ENCODE results near the gene KRT4.
A peak's percentile ranks its signal among the peaks of the same experiment; 100 is the strongest.
"Not testable (repeated sequence)": the region's sequence is repeated elsewhere in the genome, so short reads cannot be mapped to it uniquely, and the experiment has no call there.

KRT4 gene

DNA sequence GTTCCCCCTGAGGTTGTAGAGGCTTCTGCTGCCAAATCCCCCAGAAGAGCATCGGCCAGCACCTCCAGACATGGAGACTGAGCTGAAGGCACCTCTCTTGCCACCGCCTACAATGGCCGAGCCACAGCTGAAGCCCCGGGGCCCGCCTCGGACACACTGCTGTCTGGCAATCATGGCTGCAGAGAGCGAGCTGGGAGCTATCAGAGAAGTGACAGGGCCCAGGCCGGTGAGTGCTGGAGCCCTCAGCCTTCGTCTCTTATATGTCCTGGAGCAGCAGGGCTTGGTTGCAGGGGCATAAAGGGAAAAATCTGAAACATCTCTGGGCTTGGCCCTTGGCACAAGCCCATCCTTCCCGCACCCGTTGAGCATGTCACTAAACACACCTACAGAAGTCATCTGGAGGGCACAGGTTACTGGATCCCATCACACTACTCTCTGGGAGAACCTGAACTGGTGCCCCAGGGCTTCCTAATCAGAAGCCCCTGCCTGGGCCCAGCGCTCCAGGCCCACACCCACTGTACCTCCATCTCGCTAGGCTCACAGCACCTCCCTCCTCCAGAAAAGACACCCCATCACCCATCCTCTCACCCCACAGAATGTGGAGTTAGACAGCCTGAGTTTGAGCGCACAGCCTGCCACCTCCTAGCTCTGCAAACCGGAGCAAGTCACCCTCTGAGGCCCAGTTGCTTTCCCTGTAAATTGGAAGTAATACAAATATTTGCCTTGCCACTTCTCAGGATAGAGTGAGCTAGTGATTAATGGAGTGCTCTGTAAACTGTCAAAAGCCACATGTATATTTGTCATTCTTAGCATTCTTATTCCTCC lies at the start of gene KRT4:
KRT4 (minus strand) TSS at position 232 of the 825 bp plus-strand sequence; CDS start at position 174, 58 bp downstream.
- no peak for DNase-seq (ENCODE audit: low spot score)

DNA sequence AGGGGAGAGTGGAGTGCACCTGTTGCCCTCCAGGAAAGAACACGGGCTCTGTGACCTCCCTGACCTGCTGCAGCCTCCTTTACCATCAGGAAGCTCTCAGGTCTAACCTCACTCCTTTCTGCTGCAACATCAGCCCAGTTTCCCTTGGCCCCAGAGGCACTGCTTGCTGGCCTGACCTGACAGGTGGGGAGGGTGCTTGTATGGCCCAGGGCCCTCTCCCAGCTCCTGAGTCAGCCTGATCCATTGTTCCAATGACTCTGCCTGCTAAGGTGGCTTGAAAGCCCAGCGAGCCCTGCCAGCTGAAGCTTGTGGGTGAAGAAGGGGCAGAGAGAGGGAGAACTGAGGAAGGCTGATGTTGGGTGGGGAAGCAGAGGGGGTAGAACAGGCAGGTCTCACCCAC lies 48.1 kb upstream of the KRT4 start:
- no peak for DNase-seq (ENCODE audit: low spot score)

DNA sequence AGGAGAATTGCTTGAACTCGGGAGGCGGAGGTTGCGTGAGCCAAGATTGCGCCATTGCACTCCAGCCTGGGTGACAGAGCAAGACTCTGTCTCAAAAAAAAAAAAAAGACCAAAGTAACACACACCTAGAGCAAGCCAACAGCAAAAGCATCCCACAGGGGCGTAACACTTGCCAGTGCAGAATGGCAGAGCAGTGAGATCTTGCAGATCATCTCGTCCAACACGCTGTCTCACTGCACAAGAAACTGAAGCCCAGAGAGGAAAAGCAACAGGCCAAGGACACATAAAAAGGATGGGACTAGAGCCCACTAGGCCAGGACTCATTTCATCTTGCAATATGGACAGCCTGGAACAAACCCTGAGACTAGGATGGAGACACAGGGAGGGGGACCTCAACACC lies 47.6 kb upstream of the KRT4 start:
- DNase-seq (ENCODE audit: low spot score): no peak

DNA sequence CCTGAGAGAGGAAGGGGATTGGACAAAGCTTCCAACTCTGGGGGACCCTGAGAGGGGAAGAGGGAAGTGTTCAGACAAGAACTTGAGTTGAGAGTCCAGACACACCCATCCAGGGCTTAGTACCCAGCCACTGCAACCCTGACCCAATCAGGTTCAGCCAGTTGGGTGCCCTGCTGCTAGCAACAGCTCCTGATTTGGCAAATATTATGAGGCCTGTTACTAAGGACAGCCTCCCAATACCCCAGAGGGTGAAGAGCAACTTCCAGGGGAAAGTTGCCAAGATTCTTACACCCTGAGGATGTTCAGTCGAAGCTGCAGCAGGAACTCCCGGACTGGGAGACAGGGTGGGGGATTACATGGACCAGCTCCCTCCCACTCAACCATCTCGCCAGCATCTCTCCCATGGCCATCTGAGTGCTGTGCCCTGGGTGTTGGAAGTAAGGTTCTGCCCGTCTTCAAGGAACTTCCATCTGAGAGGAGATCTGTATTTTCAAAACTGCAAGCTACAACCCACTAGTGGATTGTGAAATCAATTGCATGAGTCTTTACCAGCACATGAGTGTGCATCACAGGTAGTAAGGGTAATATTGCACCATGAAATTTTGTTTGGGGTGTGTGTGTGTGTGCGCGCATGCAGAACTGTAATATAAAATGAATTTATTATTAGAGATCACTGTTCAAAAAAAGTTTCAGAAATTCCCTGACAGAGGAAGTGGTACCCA lies 46.3 kb upstream of the KRT4 start:
- DNase-seq (ENCODE audit: low spot score): peak; percentile 75

DNA sequence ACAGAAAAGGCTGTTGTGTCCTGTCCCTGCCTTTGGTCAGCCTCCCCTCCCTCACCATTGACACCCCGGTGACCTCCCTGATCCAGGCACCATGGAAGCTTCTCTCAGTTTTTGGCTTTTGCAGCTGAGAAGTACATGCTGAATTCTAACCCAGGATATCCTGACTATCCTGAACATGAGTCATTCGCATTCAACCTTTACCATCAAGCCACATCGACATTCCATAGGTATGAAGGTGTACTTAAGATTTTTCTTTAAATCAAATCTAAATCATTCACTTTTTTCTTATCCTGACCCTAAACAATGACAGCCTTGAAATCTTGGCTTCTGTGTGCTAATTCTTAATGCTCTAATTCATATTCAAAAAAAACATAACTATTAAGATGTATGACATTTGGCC lies 43.6 kb upstream of the KRT4 start:
- no peak for DNase-seq (ENCODE audit: low spot score)

DNA sequence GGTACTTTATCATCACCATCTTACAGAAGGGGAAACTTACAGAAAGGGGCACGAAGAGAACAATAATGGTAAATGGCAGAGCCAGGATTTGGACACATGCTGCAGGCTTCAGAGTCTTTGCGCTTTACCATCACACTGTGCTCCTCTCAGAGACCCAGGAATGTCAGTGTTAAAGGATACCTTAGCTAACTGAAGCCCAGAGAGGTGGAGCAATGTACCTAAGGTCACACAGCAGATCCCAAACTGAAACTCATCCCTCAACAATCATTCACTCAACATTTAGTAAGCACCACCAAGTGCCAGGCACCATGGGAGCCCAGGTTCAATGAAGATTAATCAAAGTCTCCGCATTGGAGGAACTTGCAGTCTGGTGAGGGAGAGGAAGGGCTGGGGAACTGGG lies 42.9 kb upstream of the KRT4 start:
- DNase-seq (ENCODE audit: low spot score): no peak

DNA sequence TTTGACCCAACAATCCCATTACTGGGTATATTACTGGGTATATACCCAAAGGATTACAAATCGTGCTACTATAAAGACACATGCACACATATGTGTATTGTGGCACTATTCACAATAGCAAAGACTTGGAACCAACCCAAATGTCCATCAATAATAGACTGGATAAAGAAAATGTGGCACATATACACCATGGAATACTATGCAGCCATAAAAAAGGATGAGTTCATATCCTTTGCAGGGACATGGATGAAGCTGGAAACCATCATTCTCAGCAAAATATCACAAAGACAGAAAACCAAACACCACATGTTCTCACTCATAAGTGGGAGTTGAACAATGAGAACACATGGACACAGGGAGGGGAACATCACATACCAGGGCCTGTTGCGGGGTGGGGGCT lies 42.2 kb upstream of the KRT4 start:
- not testable (repeated sequence) for DNase-seq (ENCODE audit: low spot score)

DNA sequence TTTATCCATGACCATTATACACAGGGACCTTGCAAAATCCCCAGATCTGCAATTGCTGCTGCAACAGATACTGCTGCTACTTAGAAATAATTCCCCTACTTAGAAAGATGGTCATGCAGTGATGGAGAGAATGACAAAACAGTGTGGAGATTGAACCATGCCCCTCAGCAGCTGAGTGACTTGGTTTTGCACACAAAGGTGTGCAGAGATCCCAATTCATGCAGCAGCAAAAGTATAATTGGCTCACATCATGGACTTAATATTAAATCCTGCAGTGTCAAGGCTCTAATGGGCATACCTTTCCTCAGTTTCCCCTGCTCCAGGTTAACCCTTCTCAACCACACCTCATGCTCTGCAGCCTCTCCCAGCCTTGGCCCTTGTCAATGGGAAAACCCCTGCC lies 37.9 kb upstream of the KRT4 start:
- no peak for DNase-seq (ENCODE audit: low spot score)

DNA sequence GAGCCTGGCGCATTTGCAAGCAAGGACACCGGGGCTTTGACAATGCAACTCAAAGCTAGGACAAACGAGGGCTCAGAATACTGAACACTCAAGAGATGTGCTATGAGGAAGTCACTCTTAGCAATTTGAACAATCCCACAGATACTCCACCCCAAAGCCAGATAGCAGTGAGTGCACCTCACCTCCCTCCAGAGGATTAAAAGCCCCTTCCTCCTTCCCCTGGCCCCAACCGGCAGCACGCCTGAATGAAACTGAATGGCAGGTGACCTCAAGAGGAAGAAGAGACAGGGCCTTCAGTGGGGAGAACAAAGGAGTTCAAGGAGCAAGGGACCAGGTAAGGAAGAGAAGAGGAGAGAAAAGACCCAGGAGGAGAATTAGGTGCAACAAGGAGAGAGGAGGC lies 36.8 kb upstream of the KRT4 start:
- DNase-seq (ENCODE audit: low spot score): no peak

DNA sequence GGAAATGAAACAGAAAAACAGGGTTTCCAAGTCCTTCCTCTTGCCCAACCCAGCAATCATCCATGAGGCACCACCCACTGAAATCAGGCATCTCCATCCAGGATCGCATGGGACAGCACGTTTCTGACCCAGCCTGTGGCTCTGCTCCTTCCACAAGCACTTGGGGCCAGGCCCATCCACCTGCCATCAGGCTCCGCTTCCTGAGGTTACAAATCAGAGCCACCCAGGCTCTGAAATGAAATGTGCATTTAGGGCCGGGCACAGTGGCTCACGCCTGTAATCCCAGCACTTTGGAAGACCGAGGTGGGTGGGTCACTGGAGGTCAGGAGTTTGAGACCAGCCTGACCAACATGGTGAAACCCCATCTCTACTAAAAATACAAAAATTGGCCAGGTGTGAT lies 35.6 kb upstream of the KRT4 start:
- DNase-seq (ENCODE audit: low spot score): no peak

DNA sequence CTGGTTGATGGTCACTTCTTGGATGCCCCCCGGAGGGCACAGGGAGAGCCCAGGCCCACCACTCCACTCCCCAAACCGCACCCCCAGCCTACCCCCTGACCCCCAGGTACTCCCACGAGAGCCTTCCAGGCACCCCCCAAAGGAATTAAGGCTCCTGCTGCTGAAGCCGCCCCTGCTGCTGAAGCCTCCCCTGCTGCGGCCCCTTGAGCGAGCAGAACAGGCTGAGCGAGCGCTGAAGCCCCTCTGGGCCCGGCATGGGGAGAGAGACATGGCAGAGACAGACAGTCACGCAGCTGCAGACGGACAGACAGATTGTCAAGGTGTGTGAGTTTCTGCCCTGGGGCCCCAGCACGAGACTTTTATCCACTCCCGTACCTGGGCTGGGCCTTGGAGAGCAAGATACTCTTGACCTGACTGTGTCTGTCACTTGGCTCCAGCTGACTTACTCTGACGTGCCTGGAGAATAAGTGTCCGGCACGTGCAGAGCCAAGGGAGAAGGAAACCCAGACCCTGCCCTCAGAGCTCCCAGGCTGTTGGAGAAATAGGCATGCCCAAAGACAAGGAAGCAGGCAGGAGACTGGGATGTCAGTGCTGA lies 34.8 kb upstream of the KRT4 start, which contains the start of gene KRT78:
KRT78 (minus strand) TSS at position 334 of the 595 bp plus-strand sequence; CDS start at position 270, 64 bp downstream.
- DNase-seq (ENCODE audit: low spot score): no peak

DNA sequence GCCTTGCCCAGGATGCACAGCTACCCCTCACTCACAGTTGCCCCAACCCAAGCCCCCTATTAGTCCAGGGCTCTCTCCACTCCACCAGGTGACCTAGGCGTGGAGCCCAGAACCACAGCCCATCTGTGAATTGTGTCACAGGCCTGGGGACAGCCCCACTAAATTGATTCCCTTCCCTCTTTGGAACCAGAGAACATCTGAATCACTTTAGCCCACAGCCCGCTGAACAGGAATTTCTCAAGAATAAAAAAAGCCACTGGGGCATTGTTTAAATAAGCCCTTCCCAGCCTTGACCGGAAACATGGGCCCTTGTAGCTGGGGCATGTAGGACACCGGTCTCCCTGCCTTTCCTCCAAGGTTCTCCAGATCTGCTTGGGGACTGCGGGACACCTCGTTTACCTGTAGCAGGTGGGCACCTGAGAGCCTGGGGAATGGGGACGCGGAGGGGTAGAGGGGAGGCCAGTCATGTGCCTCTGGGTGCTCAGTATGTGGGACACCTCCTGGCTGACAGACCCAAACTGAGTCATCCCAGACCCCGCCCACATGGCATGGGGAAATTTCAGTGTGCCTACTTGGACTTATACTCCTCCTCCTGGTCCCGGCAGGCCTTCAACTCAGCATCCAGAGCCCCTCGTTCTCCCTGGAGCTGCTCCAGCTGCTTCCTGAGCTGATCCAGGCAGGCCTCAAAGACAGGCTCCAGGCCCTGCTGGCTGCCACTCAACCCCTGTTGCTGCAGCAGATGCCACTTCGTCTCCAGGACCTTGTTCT lies 33.6 kb upstream of the KRT4 start:
- no peak for DNase-seq (ENCODE audit: low spot score)

DNA sequence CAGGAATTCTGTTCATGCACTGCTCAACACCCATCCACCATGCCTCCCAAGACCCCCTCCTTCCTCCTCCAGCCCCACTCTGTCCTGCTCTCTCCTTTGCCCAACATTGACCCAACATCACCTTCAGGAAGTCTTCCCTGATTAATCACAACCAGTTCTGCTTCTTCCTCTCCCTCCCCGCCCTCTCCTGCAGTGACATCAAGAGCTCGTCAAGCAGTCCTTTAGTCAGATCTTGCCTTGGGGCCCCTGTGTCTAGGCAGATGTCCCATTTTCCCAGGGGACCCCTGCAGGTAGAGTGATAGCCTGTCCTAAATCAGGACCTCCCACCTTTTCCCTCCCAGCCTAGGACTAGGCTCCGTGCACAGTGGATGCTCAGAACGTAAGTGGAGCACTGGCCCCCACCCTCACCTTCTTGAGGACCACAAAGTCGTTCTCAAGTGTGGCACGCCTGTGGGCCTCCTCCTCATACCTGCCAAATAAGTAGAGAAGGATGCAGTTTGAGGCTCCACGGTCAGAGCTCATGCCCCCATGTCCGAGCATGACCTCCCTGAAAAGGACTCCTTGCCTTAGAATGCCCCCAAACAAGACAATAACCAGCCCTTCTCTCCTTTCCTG lies 32.5 kb upstream of the KRT4 start:
- DNase-seq (ENCODE audit: low spot score): no peak

DNA sequence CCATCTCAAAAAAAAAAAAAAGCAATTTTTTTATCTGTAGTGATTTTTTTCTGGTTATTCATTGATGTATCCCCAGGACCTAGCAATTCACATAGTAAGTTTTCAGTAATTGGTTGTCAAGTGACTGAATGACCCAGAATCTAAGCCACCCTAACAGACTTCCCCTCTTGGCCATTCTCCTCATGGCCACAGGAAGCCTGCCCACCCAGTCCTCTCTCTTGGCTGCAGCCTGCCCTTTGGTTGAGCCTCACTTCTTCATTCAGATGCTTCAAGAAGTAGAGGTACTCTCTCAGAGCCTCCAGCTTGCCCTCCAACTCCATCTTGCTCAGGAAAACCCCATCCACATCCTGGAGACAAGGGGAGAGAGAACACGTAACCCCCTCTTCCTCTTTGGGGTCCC lies 32.0 kb upstream of the KRT4 start:
- no peak for DNase-seq (ENCODE audit: low spot score)

DNA sequence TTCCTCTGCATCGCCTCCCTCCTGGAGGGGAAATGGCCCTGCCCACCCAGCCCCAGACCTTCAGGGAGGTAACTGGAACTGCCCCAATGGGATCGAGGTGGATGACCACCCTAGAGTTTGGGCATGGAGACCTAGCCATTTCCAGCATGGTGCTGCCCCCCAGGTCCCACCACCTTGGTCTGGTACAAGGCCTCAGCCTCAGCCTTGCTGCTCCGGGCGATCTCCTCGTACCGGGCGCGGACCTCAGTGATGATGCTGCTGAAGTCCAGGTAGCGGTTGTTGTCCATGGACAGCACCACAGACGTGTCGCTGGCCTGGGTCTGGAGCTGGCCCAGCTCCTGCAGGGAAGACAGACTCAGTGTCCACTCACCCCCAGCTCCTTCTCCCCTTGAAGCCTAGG lies 30.5 kb upstream of the KRT4 start:
- no peak for DNase-seq (ENCODE audit: low spot score)

DNA sequence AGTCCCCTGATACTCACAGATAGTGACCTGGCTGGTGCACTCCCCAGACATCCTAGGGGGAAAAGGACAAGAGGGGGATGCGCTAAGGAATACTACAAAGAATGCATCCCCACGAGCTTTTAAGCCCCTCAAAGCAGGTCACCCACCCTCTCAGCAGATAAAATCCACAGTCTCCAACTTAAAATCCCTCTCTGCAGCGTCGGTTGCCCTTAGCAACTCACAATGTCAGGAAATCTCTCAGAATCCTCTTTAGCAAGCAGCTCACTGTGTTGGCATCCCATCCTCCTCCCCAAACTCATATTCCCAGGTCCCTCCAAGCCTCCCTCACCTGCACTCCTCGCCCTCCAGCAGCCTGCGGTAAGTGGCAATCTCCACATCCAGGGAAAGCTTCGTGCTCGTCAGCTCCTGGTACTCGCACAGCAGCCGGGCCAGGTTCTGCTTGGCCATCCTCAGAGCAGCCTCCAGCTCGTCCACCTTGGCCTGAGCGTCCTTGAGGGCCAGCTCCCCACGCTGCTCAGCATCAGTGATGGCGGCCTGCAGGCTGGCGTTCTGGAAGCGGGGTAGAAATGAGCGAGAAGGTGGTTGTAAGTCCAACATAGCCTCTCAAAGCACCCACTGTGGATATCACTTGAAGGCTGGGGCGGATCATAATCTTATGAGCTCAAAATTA lies 25.7 kb upstream of the KRT4 start:
- no peak for DNase-seq (ENCODE audit: low spot score)

DNA sequence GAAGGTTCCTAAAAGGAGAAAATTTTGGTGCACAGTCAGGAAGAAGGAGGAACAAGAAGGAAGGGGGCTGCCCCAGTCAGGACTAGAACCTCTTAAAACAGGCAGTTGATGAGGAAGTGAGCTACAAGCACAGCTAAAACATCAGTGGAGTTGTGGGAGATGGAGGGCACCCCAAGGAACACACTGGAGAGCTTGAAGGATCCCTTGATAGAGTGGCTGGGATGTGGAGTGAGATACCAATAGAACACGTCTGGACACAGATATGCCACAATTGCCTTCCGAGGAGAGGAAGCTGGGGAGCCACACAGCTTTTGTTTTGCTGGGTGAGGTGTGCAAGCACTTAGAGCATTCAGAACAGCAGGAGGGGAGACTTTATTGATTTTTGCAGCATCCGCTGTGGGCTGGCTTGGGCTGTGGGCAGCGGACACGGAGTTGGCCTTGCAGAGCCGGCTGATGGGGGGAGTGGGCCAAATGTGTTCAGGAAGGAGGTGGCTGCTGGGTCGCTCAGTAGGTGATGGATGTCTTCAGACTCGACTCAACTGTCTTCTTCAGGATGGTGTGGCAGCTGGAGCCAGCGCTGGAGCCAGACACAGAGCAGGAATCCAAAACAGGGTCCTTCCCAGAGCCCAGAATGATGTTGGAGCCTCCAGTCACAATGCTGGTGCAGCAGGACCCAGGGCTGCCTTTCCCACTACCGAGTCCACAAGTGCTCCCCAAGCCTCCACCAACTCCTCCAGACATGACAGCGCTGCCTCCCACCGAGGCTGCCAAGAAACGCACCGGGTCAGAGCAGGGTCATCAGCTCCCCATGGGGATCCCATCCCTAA lies 24.9 kb upstream of the KRT4 start:
- DNase-seq (ENCODE audit: low spot score): no peak

DNA sequence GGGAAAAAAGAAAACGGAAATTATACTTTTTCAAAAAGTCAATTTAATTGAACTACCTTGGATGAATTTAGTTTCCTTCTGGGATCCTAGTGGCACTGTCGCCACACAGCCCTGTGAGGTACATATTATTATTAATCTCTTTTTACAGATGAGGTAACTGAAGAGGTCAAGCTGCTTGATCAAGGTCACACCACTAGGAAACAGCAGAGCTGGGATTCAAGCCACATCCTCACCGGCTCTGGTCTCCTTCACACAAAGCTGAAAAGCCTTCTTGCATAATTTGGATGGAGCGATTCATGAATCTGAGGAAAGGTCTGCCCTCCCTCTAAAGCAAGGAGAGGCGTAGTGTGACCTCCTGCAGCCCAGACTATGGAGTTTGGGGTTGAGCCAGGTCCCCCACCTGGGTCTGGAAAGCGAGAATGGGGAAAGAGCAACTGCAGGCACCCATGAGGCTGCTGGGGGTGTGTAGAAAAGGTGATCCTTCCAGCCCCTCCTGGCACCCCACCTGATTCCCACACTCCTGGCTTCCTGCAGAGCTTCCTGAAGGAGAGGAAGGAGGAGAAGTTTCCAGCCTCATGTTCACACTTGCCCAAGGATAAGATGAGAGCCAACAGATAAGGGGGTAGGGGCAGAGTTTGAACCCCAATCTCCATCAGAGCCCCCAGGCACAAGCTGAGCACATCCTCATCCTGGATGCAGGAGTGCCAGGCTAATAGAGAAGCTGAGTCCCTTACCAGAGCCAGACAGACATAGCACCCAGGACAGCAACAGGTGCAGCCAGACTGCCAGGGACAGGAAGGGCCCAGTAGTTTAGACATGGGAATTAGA lies 24.1 kb upstream of the KRT4 start:
- no peak for DNase-seq (ENCODE audit: low spot score)

DNA sequence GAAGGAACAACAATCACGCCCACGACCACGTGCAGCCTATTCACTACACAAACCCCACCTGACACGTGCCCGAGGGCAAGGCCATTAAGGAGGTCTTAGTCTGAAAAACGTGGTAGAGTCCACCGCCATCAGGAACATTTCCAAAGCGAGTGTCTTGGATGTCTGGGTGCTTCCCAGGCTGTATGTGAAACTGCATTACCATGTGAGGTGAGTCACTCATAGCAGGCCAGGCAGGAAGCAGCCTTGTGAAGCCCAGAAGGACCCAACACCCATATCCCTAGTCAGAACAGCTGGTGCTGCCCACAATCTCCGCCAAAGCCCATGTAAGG lies 23.5 kb upstream of the KRT4 start:
- DNase-seq (ENCODE audit: low spot score): peak; percentile 86
